GM21528 (cell line): ENCODE results near the gene MID2.
"Not testable (repeated sequence)": the region's sequence is repeated elsewhere in the genome, so short reads cannot be mapped to it uniquely, and the experiment has no call there.

Experiments used
- ATAC-seq: cut with Tn5 transposase; IDR thresholded peaks from one replicate; pipeline ENCODE4 v1.9.1; 2021; ENCODE audit warnings: mild to moderate bottlenecking, moderate library complexity; ENCODE audit not compliant: unreplicated experiment, low FRiP score

Gene MID2, protein sequence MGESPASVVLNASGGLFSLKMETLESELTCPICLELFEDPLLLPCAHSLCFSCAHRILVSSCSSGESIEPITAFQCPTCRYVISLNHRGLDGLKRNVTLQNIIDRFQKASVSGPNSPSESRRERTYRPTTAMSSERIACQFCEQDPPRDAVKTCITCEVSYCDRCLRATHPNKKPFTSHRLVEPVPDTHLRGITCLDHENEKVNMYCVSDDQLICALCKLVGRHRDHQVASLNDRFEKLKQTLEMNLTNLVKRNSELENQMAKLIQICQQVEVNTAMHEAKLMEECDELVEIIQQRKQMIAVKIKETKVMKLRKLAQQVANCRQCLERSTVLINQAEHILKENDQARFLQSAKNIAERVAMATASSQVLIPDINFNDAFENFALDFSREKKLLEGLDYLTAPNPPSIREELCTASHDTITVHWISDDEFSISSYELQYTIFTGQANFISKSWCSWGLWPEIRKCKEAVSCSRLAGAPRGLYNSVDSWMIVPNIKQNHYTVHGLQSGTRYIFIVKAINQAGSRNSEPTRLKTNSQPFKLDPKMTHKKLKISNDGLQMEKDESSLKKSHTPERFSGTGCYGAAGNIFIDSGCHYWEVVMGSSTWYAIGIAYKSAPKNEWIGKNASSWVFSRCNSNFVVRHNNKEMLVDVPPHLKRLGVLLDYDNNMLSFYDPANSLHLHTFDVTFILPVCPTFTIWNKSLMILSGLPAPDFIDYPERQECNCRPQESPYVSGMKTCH

DNA sequence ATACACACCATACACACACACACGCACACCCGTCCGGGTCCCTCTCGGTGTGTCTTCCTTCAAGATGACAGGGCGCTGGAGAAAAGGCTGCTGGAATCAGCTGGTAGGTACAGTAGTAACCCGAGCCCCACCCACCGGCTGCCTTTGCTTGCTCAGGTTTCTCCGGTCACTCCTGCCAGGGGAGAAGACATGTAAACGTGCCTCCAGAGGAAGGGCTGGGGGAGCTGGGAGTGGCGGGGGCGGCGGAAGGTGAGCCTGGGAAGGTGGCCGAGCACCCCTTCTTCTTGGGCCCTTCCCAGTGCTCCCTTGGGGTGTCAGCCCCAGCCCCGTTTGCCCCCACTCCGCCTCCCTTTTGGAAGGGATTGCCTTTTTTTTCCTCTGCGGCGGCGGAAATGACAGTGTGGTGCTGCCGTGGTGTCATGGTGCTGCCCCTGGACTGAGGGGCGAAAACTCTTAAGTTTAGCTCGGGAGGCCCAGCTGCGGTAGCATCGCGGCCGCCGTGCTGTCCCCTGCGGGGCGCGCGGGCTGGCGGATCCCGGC, at the start of gene MID2:
TSS of gene MID2 (plus strand) at position 169 of the 540 bp plus-strand sequence. CDS start 561 bp downstream, outside the sequence.
- peak; percentile 40 for ATAC-seq

DNA sequence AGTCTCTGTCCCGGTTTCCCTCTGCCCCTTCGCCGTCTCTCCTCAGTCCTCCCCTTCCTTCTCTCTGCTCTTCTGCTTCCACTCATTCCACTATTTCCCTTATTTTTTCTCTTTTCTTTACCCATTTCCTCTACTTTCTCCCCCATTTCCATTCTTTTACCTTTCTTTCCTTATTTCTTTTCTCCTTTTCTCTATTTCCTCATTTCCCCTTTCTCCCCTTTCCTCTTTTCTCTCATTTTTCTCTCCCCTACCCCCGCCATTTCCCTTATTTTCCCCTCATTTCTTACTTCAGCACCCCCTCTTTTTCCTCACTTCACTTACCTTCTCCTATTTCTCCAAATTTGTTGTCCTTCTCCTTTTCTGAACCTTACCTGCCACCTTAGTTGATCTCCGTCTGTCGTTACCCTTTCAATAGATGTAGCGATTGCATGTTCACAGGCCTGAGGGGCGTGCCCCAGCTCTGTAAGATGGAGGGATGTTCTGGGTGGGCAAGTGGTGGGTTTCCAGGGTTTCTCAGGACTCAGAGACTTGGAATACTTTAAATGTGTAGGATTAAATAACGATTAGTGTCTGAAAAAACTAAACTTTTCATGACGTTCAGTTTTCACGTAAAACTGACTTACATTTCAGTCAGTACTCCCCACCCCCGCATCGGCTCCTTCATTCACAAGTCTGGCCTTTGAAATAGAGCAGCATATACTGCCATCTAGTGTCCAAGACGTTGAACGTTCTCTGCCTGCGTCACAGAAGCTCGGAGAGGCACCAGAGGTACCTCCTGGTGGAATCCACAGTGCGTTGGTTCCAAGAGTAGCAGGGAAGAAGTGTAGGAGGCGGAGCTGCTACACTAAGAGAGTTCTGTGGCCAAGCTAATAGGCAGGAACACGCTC, 48.8 kb upstream of the MID2 start:
- peak; percentile 81 for ATAC-seq

DNA sequence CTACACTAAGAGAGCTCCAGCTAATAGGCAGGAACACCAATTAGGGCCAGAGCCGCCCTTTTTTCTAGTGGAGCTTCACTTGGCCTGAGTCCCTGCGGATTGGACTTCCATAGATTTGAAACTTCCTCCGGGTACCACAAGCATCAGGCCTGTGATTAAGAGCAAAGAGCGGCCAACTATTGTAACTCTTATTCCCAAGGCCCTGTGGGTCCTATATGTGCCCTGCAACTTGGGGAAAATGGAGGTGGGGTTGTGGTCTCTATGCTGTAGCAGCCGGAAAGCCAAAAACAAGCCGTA, 48.2 kb upstream of the MID2 start, which contains the start of gene NCBP2L:
TSS of gene NCBP2L (plus strand) at position 198 of the 297 bp plus-strand sequence. CDS start 16,488 bp downstream, outside the sequence.
- no peak for ATAC-seq

DNA sequence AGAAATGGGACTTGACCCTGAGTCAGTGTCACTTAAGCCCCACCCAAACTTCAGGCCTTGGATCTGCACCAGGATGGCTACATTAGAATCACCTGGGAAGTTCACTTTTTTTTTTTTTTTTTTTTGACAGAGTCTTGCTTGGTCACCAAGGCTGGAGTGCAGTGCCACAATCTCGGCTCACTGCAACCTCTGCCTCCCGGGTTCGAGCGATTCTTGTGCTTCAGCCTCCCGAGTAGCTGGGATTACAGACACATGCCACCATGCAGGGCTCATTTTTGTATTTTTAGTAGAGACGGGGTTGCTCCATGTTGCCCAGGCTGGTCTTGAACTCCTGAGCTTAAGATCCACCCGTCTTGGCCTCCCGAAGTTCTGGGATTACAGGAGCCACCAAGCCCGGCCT, 45.1 kb upstream of the MID2 start:
- no peak for ATAC-seq

DNA sequence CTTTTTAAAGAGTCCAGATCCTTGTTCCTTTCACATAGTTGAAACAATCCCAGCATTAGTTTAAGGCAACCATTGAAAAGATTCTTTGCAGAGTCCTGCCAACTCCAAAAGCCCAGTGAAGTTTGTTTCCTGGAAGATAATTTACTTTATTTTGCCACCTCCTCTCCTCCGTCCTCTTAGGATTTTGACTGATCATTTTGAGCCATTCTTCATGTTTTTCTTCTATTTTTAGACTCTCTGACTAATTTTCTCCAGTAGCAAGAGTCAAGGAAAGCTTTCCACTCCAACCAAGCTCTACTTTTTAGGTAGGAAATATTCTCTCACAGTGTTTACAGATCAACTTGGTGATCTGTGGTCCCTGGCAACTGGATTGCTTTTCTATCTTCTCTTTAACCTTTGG, 37.8 kb upstream of the MID2 start:
- ATAC-seq, result no peak

DNA sequence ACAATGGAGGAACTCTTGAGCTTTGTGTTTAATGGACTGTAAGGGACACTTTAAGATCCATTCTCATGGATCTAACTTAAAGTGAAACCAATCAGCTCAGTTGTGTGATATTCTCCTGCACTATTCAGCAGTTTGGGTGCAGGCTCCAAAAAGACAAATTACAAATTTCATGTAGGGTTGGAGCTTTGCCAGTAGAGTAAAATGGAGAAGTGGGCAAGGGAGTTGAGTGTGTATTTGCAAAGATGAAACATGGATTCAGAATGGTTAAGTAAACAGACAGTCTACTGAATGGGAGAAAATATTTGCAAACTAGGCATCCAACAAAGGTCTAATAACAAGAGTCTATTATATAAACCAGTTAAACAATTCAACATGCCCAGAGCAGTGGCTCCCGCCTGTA, 21.2 kb upstream of the MID2 start:
- ATAC-seq, result no peak

DNA sequence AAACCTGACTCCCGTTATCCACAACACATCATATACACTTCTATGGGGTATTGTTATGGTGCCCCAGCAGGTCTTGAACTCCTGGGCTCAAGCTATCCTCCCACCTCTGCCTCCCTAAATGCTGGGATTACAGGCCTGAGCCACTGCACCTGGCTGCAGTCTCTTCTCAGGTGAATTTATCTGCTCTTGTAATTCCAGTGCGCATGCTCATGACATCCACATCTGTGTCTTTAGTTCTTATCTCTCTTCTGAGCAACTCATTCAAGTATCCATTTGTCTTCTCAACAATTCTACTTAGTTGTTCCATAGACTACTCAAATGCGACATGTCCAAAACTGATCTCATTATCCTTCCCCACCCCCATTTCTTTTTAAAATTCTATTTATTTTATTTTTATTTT, 20.5 kb upstream of the MID2 start:
- no peak for ATAC-seq

DNA sequence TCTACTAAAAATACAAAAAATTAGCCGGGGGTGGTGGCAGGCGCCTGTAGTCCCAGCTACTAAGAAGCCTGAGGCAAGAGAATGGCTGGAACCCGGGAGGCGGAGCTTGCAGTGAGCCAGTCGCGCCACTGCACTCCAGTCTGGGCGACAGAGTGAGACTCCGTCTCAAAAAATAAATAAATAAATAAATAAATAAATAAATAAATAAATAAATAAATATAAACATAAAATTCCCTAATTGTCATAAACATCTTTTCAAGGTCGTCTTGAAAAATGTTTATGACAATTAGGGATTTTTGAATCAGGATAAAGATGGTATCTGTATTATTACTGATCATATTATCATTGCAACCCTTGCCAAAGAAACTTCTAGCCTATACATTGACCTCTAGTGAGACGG, 15.6 kb upstream of the MID2 start:
- not testable (repeated sequence) for ATAC-seq

DNA sequence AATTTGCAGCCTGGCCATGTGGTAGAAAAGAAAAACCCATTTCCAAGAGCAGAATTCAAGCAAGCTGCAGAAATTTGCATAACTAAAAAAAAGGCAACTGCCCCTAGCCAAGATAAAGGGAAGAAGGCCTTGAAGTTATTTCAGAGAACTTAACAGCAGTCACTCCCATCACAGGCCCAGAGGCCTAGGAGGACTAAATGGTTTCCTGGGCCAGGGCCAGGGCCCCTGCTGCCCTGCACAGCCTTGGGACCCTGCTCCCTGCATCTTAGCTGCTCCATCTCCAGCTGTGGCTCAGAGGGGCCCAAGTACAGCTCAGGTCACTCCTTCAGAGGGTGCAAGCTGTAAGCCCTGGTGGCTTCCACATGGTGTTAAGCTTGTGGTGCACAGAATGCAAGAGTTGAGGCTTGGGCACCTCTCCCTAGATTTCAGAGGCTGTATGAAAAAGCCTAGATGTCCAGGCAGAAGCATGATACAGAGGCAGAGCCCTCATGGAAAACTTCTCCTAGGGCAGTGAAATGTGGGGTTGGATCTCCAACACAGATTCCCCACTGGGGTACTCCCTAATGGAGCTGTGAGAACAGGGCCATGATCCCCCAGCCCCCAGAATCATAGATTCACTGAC, 6.7 kb upstream of the MID2 start:
- ATAC-seq, result no peak

DNA sequence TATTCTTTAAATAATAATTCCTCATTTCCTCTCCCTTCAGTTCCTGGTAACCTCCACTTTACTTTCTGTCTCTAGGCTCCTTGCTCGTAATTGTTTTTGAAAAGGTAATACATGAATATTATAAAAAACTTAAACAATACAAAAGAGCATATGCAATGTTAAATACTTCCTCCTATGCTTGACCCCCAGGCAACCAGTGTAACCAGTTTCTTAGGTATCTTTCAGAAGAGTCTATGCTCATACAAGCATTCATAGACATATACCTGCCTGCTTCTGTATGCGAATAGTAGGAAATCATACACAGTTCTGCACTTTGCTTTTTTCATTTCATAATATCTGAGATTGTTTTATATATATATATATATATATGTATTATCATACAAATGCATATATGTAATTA, 2.6 kb upstream of the MID2 start:
- no peak for ATAC-seq

DNA sequence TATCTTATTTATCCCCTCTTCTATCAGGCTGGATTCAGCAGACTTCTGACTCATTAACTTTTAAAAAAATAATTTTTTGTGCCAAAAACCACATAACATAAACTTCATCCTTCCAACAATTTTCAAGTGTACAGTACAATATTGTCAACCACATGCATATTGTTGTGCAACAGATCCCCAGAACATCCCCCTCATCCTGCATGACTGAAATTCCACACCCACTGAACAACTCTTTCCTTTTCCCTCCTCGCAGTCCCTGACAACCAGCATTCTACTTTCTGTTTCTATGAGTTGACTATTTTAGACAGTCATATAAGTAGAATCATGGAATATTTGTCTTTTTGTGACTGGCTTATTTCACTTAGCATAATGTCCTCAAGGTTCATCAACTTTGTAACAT, 2.2 kb upstream of the MID2 start:
- ATAC-seq, result no peak

DNA sequence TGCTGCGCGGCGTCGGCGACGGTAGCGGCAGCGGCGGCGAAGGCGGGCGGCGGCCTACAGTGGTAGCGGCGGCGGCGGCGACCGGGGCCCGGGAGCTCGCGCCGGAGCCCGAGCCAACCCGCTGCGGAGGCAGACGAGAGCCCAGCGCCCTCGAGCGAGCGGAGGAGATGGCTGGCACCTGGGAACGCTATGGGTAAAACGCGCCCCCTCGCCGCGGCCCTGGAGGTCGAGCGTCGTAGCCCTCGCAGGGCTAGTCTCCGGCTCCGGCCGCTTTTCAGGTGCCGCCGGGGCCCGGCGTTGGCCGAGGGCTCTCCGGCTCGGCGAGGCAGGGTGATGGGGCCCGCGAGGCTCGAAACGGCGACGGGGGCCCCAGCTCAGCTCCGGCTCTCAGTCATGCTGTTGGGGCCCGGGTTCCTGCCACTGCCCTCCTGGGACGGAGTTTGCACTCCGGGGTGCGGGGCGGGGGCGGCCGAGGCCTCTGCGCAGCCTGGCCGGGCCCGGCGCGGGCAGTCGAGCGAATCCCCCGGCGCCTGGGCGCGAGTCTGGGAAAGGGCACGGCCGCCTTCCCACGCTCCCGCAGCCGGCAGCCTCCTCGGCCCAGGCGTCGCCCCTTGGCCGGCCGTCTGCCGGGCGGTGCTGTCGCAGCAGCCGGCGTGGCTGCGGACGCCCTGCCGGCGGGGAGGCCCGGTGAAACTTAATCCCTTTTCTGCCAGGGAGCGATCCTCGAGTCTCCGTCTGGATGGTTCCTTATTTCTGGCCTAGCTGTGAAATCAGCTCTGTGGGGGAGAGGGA, 768 bp downstream of the MID2 start:
- peak; percentile 73 for ATAC-seq

DNA sequence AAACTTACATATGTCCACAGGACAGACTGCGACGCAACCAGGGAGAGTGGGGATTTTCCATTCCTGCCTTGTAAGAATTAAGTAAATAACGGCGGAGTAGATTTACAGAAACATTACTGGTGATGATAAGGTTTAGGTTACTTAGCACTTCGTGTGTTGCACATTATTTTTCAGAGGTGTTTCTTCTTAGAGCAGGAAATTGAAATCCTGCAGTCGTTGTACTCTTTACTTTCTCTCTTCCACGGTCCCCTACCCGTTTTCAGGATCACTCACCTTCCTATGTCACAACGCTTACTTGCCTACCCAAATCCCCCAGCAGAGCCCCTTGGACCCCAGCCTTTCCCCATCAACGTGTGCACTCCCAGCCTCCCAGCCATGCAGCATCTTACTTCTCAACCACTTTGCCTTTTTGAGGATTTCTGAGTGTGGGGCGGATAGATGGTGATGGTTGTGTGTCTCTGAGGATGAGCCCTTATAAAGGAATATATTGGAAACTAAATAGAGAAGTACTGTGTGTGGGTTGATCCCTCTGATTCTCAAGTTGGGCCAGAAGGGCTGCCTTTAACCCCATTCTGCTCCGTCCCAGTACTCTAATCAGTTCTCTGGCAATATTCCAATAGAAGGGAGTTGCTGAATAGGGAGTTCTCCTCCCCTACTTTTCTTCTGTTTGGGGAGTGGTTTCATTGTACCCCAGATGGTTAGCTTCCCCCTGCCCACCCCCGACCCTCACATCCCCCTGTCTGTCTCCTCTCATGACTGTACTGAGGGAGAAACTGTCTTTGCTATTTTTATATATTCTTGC, 1.6 kb downstream of the MID2 start:
- ATAC-seq, result no peak

DNA sequence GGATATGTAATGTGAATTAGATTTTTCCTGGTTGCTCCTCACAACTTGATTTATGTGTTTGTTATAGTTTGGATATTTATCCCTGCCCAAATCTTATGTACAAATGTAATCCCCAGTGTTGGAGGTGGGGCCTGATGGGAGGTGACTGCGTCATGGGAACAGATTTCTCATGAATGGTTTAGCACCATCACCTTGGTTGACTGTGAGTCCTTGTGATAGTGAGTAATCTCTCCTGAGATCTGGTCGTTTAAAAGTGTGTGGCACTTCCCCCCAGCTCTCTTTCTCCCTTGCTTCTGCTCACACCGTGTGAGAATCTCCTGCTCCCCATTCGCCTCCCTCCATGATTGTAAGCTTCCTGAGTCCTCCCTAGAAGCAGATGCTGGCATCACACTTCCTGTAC, 2.2 kb downstream of the MID2 start:
- no peak for ATAC-seq

DNA sequence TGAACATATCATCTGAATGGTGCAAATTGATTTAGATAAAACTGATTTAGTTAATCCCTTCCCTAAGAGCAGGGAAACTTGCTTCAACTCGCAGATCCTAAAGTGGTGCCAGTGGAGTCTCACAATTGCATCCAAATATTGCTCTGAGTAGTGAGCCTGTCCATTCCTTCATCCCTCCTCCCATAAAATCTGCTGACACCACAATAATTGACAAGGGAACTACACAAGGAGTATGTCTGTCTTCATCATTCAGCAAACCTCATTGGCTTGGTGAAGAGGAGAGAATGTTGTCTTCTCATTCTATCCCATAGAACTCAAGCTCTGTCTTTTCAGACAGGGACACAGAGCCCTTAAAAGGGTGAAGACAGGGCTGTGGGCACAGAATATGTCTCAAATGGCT, 4.2 kb downstream of the MID2 start:
- no peak for ATAC-seq

DNA sequence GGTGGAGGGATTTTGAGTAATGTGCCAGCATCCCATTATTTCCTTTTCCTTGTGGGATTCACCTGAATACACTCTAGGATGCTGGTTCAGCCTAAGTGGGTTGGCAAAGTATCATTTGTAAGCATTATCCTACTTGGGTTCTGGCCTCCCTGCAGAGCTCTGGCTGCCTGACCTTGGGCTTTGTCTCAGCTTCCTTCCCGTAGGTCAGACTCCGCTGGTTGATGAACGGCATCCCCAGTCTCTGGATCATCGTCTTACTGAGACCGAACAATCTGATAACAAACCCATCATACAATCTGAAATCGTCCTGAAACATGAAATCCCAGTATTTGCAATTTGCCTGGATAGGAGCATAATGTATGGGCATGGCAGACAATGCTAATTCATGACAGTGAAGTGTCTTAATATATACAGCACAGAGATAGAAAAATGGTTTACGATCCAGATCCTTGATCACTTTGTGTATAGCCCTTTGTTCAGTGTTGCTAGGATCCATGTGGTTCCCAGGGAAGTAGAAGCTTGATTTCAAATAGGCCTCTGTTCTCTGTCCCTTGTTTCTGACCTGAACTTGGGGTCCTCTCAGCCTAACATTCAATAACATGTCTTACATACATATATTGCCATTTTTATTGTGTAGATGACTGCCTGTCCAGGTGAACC, 5.5 kb downstream of the MID2 start:
- ATAC-seq, result no peak

DNA sequence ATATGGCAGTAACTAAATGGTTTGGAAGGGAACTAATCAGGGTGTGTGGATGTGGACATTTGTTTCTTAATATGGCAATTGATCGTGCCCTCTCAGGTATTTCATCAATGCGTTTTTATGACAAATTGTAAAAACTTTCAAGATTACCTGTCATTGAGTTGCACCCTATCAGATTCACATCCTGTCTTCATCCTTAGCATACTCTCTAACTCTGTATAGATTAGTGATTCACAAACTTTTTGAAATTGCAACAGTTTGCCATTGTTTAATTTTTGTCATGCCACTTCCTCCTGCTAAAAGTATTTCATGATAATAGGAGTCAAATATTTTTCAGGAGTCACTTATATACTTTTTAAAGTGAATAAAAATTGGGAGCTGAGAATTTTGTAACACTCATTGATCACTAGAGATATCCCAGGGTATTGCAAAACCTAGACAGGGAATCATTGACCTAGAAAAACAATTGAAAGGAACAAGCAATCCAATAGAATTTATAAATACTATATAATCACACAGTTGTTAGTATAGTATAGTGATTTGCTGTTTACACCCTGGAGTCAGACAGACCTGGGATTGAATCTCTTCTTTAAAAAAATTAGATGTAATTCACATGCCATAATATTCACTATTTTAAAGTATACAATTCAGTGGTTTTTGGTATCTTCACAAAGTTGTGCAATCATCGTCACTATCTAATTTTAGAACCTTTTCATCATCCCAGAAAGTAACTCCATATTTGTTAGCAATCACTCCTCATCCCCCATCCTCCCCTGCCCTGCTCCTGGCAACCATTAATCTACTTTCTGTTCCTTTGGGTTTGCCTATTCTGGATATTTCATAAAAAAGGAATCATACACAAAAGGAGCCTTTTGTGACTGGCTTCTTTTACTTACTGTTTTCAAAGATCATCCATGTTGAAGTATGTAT, 8.9 kb downstream of the MID2 start:
- ATAC-seq, result no peak
